ENCODE data around the gene C10orf143. TPM values are rescaled to one million over a fixed set of nuclear protein-coding genes. Genes with fewer than 3 reads are reported as not detected.

The C10orf143 gene
- total RNA-seq, 4 donors from 2014 or later = 0.38 to 3.9 (median 3.3) TPM

DNA sequence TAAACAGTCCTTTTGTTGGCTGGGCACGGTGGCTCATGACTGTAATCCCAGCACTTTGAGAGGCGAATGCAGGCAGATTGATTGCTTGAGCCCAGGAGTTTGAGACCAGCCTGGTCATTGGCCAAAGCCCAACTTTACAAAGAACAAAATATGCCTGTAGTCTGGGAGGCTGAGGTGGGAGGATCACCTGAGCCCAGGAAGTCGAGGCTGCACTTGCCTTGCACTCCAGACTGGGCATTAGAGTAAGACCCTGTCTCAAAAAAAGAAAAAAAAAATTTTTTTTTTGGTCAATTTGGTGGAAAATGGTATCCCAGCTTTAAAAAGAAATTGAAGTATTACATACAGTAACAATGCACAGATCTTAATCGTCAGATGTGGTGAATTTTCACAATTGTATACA lies 30.4 kb upstream of the C10orf143 start:
- intact Hi-C loops (cut with DNase I; ENCODE audit: low total_unique reads) = no loop called here
- 88% methylated on average over 4 of the region's 4 CpGs for WGBS, 2 donors
- no peak overlapping the region for H3K4me3 ChIP-seq (ENCODE audit: low read depth, poor library complexity, severe bottlenecking)
- no peak for DNase-seq (ENCODE audit: low spot score in 2 of 2)
- no peak for TF ChIP-seq POLR2A (IDR thresholded peaks at IDR 0.05)
- no peak for TF ChIP-seq CTCF (IDR thresholded peaks at IDR 0.05)

- no peak for DNase-seq (ENCODE audit: low spot score in 2 of 2)
- WGBS, 2 donors = 90 to 94% methylated on average over 1 of the region's 1 CpG
- TF ChIP-seq POLR2A (IDR thresholded peaks at IDR 0.05) = no peak
- no peak for TF ChIP-seq CTCF (IDR thresholded peaks at IDR 0.05)
- H3K4me3 ChIP-seq (ENCODE audit: low read depth, poor library complexity, severe bottlenecking) = no peak overlapping the region
- intact Hi-C loops (cut with DNase I; ENCODE audit: low total_unique reads) = no loop called here
Observed at GRCh38 chr10:130140425-130140824, 29.8 kb upstream of the C10orf143 start.

GRCh38 chr10:130138479-130138866 lies 27.8 kb upstream of the C10orf143 start:
- intact Hi-C loops (cut with DNase I; ENCODE audit: low total_unique reads) = no loop called here
- no peak overlapping the region for H3K4me3 ChIP-seq (ENCODE audit: low read depth, poor library complexity, severe bottlenecking)
- TF ChIP-seq POLR2A (IDR thresholded peaks at IDR 0.05) (no peak), CTCF (IDR thresholded peaks at IDR 0.05) (no peak)
- 40 to 41% methylated on average over 3 of the region's 3 CpGs for WGBS, 2 donors
- peak in 1 of 2 donors; percentile 21 for DNase-seq (ENCODE audit: low spot score in 2 of 2)

- no peak overlapping the region for H3K4me3 ChIP-seq (ENCODE audit: low read depth, poor library complexity, severe bottlenecking)
- no peak for TF ChIP-seq CTCF (IDR thresholded peaks at IDR 0.05)
- TF ChIP-seq POLR2A (IDR thresholded peaks at IDR 0.05) = no peak
- 87 to 92% methylated on average over 28 of the region's 28 CpGs for WGBS, 2 donors
- DNase-seq (ENCODE audit: low spot score in 2 of 2) = no peak
- intact Hi-C loops (cut with DNase I; ENCODE audit: low total_unique reads) = no loop called here
Observed at GRCh38 chr10:130137659-130138478, 27.2 kb upstream of the C10orf143 start.

DNA sequence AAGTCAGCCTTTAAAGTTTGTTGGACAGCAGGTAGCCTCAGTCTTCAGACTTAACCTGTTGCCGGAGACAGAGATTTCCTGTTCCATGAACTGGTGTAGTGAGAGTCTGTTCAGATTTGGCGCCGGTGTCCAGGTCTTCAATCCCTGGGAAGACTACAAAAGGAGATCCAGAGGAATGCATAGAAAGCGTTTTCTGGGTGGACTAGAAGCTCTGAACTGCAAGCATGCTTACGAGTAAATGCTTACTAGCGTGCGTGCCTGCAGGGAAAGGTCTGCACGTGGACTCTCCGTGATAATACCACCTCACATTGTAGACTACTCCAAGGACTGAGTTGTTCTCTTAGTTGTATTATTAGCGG lies 26.4 kb upstream of the C10orf143 start:
- no peak for DNase-seq (ENCODE audit: low spot score in 2 of 2)

More for the DNA sequence above, 26.4 kb upstream of the C10orf143 start:
- intact Hi-C loops (cut with DNase I; ENCODE audit: low total_unique reads) = no loop called here
- TF ChIP-seq POLR2A (IDR thresholded peaks at IDR 0.05) = no peak
- no peak for TF ChIP-seq CTCF (IDR thresholded peaks at IDR 0.05)
- 3% methylated on average over 8 to 10 of the region's 10 CpGs for WGBS, 2 donors
- H3K4me3 ChIP-seq (ENCODE audit: low read depth, poor library complexity, severe bottlenecking) = peak overlapping the region; percentile 83

Measured in lower leg skin (tissue), 4 donors.